ENCODE measurements around the gene MPEG1.

MPEG1 gene

GRCh38 chr11:59216641-59217564 is 4.2 kb upstream of the MPEG1 start:
- DNase-seq = peak; percentile 73

GRCh38 chr11:59214141-59214893 is 1.6 kb upstream of the MPEG1 start:
- no peak for DNase-seq

GRCh38 chr11:59212222-59212621 is 505 bp downstream of the MPEG1 start:
- no peak for DNase-seq

- no peak for DNase-seq
These were observed 3.8 kb downstream of the MPEG1 start for GRCh38 chr11:59208956-59209355.

- peak; percentile 57 for DNase-seq
These were observed 4.7 kb downstream of the MPEG1 start for GRCh38 chr11:59207988-59208451.

GRCh38 chr11:59206635-59207034 is 6.1 kb downstream of the MPEG1 start:
- DNase-seq = no peak

- DNase-seq = no peak
These were observed 7.1 kb downstream of the MPEG1 start for GRCh38 chr11:59205648-59206047.

- no peak for DNase-seq
These were observed 8.0 kb downstream of the MPEG1 start for GRCh38 chr11:59204746-59205145.

GRCh38 chr11:59201353-59201752 is 11.4 kb downstream of the MPEG1 start:
- no peak for DNase-seq

GRCh38 chr11:59200423-59200746 is 12.3 kb downstream of the MPEG1 start:
- DNase-seq = no peak

- DNase-seq = no peak
These were observed 12.9 kb downstream of the MPEG1 start for GRCh38 chr11:59199546-59200422.

- no peak for DNase-seq
These were observed 14.0 kb downstream of the MPEG1 start for GRCh38 chr11:59198726-59199125.

- DNase-seq = peak; percentile 79
These were observed 14.7 kb downstream of the MPEG1 start for GRCh38 chr11:59197991-59198390.

GRCh38 chr11:59196777-59197176 is 15.9 kb downstream of the MPEG1 start:
- DNase-seq = no peak

- DNase-seq = no peak
These were observed 17.1 kb downstream of the MPEG1 start for GRCh38 chr11:59195586-59195985.

- DNase-seq = no peak
These were observed 19.1 kb downstream of the MPEG1 start for GRCh38 chr11:59193587-59194130.

GRCh38 chr11:59192446-59193020 is 20.2 kb downstream of the MPEG1 start:
- DNase-seq = no peak

GRCh38 chr11:59191890-59192289 is 20.8 kb downstream of the MPEG1 start:
- DNase-seq = no peak

GRCh38 chr11:59191095-59191494 is 21.6 kb downstream of the MPEG1 start:
- DNase-seq = no peak

- DNase-seq = no peak
These were observed 22.7 kb downstream of the MPEG1 start for GRCh38 chr11:59189986-59190385.

GRCh38 chr11:59188954-59189353 is 23.8 kb downstream of the MPEG1 start:
- peak; percentile 37 for DNase-seq

GRCh38 chr11:59187587-59187986 is 25.1 kb downstream of the MPEG1 start:
- no peak for DNase-seq

All from fibroblast of upper back skin (primary cell).